A549 (cell line): ENCODE measurements around the gene TRMU. TPM values are rescaled to one million over a fixed set of nuclear protein-coding genes. Genes with fewer than 3 reads are reported as not detected.

Experiments
- ATAC-seq, 2 experiments: fragments of 200-7000 bp in 1 of 2; fragments of >200 bp in 1 of 2; cut with Nextera tagmentation in 1 of 2; cut with Tn5 transposase in 1 of 2; 3 replicates each; pipeline versions ENCODE4 v1.8.0 to v1.9.1; 2018 to 2020; ENCODE audit warnings: mild to moderate bottlenecking in 1 of 2, moderate library complexity in 1 of 2
- CTCF ChIA-PET: fragments of 300-600 bp; sonication (Branson Sonifier 250); formaldehyde crosslinking; extraction: SDS; loops from one replicate; lab custom pipeline; 2021; ENCODE audit warnings: antibody characterized with exemption, inconsistent platforms; lab: Yijun Ruan, JAX
- POLR2A ChIA-PET: fragments of 350-600 bp; formaldehyde crosslinking; extraction: SDS; loops from one replicate; lab custom pipeline; 2021; ENCODE audit warnings: antibody characterized with exemption, inconsistent platforms; lab: Yijun Ruan, JAX
- DNase-seq, 2 experiments: peaks; one replicate each; pipeline versions ENCODE4 v3.0.0 to v3.0.0-alpha.2; 2011 to 2016; ENCODE audit warnings: low read depth in 1 of 2, low spot score in 1 of 2
- FAIRE-seq: peaks from 2 replicates; lab custom pipeline; 2011; peaks lifted over from hg19 to GRCh38; lab: Jason Lieb, UNC
- H3K27ac ChIP-seq, 2 experiments: fragments of >200 bp; sonication (Bioruptor Twin); formaldehyde crosslinking; 3 replicates each; pipeline ENCODE4 v1.5.1; 2016 to 2017
- H3K4me1 ChIP-seq: fragments of >200 bp; sonication (Bioruptor Twin); formaldehyde crosslinking; 3 replicates; pipeline ENCODE4 v1.6.1; 2016
- H3K4me2 ChIP-seq: fragments of >200 bp; sonication (Bioruptor Twin); formaldehyde crosslinking; 3 replicates; pipeline ENCODE4 v1.6.1; 2016
- H3K4me3 ChIP-seq: fragments of >200 bp; sonication (Bioruptor Twin); formaldehyde crosslinking; 3 replicates; pipeline ENCODE4 v1.5.1; 2016
- H3K9me3 ChIP-seq: fragments of >200 bp; sonication (Bioruptor Twin); formaldehyde crosslinking; 3 replicates; pipeline ENCODE4 v1.6.1; 2016
- BHLHE40 ChIP-seq: IDR thresholded peaks from 2 replicates; pipeline ENCODE4 v1.6.1; 2012; ENCODE audit warnings: low read depth, low read length, inconsistent platforms
- CBX8 ChIP-seq: fragments of 200-600 bp; sonication (generic); IDR thresholded peaks from 2 replicates; pipeline ENCODE4 v1.6.1; 2016
- EHMT2 ChIP-seq: fragments of 200-600 bp; sonication (generic); IDR thresholded peaks from 2 replicates; pipeline ENCODE4 v1.6.1; 2016; ENCODE audit warnings: antibody characterized with exemption, low read depth, mild to moderate bottlenecking, moderate library complexity
- EP300 ChIP-seq, 2 experiments: fragments of >200 bp; sonication (Bioruptor Twin); formaldehyde crosslinking; IDR thresholded peaks; 2 replicates in 1 of 2; 3 replicates in 1 of 2; pipeline ENCODE4 v1.6.1; 2016 to 2017
- FOSB ChIP-seq: fragments of 250-450 bp; sonication (Bioruptor Pico); IDR thresholded peaks from 2 replicates; pipeline ENCODE4 v1.5.0; 2020; ENCODE audit warnings: mild to moderate bottlenecking, moderate library complexity
- FOXS1 ChIP-seq: fragments of 250-450 bp; sonication (Bioruptor Pico); IDR thresholded peaks from 2 replicates; pipeline ENCODE4 v1.5.0; 2020; ENCODE audit warnings: mild to moderate bottlenecking, moderate library complexity
- GATA3 ChIP-seq: IDR thresholded peaks from 2 replicates; pipeline ENCODE4 v1.6.1; 2012; ENCODE audit warnings: borderline replicate concordance
- HEYL ChIP-seq: fragments of 250-450 bp; sonication (Bioruptor Pico); IDR thresholded peaks from 2 replicates; pipeline ENCODE4 v1.8.0; 2021; ENCODE audit warnings: mild to moderate bottlenecking, moderate library complexity
- HOXB13 ChIP-seq: fragments of 250-450 bp; sonication (Bioruptor Pico); IDR thresholded peaks from 2 replicates; pipeline ENCODE4 v1.5.0; 2020; ENCODE audit warnings: low read depth, mild to moderate bottlenecking, moderate library complexity
- HOXB5 ChIP-seq: fragments of 250-450 bp; sonication (Bioruptor Pico); IDR thresholded peaks from 2 replicates; pipeline ENCODE4 v1.5.0; 2020; ENCODE audit warnings: mild to moderate bottlenecking, moderate library complexity
- JUN ChIP-seq, 2 experiments: fragments of >200 bp; sonication (Bioruptor Twin); formaldehyde crosslinking; IDR thresholded peaks; 2 replicates in 1 of 2; 3 replicates in 1 of 2; pipeline ENCODE4 v1.6.1; 2016 to 2017
- KDM1A ChIP-seq: fragments of 200-600 bp; sonication (generic); IDR thresholded peaks from 2 replicates; pipeline ENCODE4 v1.6.1; 2016; ENCODE audit warnings: low read depth, mild to moderate bottlenecking
- RFX5 ChIP-seq: fragments of 450-650 bp; IDR thresholded peaks from 2 replicates; pipeline ENCODE4 v1.7.1; 2014; ENCODE audit warnings: antibody characterized with exemption, mild to moderate bottlenecking, moderate library complexity
- TFCP2L1 ChIP-seq: fragments of 250-450 bp; sonication (Bioruptor Pico); IDR thresholded peaks from 2 replicates; pipeline ENCODE4 v1.5.0; 2021; ENCODE audit warnings: mild to moderate bottlenecking
- WGBS: methylation state at CpG from one replicate; pipeline ENCODE4 v1.1.6; 2017; ENCODE audit errors: missing lambda C conversion rate; 5-methylcytosine and 5-hydroxymethylcytosine counted together
- polyA plus RNA-seq, 4 experiments: library from polyadenylated mRNA; depleted of rRNA in 3 of 4; stranded (reverse); fragments of >200 nt; fragmentation: RNase III in 1 of 4; extraction: RNeasy Plus Mini Kit Qiagen cat#74134 plus additional on column Dnase treatment in 1 of 4; gene quantifications; 2 replicates in 3 of 4; 3 replicates in 1 of 4; pipeline ENCODE4 v1.2.3, GENCODE V29; 2011 to 2017
- TF ChIP-seq, protein P1 (sequence below): fragments of 250-450 bp; sonication (Bioruptor Pico); IDR thresholded peaks from 2 replicates; pipeline ENCODE4 v1.5.0; 2021; ENCODE audit warnings: mild to moderate bottlenecking, moderate library complexity, borderline replicate concordance
- TF ChIP-seq, protein P2 (sequence below): fragments of >200 bp; sonication (Bioruptor Twin); formaldehyde crosslinking; IDR thresholded peaks from 3 replicates; pipeline ENCODE4 v1.5.1; 2016

Gene TRMU
- polyA plus RNA-seq, 2 of the 4 experiments (the other 2 are of a cell fraction), result 33.4 to 44.1 TPM

DNA sequence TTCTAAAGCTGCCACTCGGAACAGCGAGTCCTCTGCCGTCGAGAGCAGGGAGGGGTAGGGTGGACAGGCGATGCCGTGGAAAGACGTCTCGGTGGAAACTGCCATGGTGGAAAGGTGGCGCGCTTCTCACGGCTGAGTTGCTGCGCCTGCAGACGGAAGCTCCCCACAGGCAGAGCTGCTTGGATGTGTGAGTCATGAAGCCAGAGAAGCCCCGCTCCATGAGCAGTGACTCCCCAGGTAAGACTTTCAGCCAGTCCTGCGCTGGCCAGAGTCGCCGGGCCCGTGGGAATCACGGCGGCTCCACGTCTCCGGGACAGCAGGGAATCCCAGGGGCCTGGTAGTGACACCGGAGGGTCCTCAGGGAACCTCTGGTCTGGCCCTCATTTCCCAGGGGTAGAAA is 4.0 kb upstream of the TRMU start:
- no peak overlapping the region for H3K27ac ChIP-seq
- ChIA-PET CTCF (interaction anchor here (1.1 to 2.3 kb wide), 2 partner anchors 16 to 209 kb away, joined by 3 to 7 read pairs; no protein-coding TSS in a partner anchor), POLR2A (no interaction called here)
- H3K9me3 ChIP-seq, result no peaks in the 10 kb centered on the region
- DNase-seq, result no peak
- H3K4me1 ChIP-seq, result no peaks in the 10 kb centered on the region; the same call in 2 of the 3 replicates
- TF ChIP-seq KDM1A (no peak), CBX8 (no peak), JUN (IDR thresholded peaks at IDR 0.05) (no peak)
- TF ChIP-seq, protein P1, sequence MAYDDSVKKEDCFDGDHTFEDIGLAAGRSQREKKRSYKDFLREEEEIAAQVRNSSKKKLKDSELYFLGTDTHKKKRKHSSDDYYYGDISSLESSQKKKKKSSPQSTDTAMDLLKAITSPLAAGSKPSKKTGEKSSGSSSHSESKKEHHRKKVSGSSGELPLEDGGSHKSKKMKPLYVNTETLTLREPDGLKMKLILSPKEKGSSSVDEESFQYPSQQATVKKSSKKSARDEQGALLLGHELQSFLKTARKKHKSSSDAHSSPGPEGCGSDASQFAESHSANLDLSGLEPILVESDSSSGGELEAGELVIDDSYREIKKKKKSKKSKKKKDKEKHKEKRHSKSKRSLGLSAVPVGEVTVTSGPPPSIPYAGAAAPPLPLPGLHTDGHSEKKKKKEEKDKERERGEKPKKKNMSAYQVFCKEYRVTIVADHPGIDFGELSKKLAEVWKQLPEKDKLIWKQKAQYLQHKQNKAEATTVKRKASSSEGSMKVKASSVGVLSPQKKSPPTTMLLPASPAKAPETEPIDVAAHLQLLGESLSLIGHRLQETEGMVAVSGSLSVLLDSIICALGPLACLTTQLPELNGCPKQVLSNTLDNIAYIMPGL (CRISPR knock-in tag), result no peak
- TF ChIP-seq, all 56 proteins: peak for 0
- FAIRE-seq, result no peak
- no peak for ATAC-seq
- 96% methylated on average over 15 of the region's 23 CpGs for WGBS
- Histone ChIP-seq H3K4me2 (no peak overlapping the region), H3K4me3 (no peak overlapping the region)

DNA sequence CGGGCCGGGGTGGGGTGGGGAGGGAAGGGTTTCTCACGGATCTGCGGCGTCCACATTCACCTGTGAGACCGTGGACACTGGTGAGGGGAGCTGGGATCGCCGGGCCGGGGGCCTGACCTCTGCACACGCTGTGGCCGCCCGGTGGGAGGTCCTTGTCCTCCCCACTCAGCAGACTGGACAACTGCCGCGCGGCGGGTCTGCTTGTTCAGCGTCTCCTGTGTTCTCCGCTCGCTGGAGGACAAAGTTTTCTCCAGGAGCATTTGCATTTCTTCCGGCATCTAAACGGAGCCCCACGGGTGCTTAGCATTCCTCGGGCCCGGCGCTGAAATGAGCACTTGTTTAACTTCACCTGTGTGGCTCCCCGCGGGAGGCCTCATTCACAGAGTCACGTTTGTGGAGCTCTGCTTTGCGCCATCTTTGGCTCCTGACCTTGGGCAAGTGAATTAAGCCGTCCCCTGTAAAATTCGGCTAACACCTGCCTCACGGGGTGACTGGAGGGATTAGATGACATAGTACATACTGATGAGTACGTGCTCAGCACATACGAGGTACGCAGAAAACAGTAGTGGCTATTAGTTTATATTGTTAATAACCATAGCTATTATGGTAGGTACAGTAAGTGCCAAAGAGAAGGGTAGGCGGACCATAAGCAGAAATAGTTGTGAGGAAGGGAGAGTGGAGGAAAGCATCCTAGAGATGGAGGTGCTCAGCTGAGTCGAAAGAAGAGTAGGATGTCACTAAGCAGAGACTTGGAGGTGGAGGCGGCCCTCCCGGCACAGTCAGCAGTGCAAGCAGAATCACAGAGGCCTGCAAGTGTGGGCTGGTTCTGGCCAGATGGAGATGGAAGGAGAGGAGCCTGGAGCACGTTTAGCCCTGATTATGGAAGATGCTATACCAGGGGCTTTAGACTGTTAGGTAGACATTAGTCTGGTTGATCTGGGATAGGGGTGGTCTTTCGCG is 885 bp downstream of the TRMU start:
- H3K4me3 ChIP-seq, result peak overlapping the region; percentile 98
- H3K4me1 ChIP-seq, result peaks cover 7% of the 10 kb centered on the region; the same call in 2 of the 3 replicates
- TF ChIP-seq HOXB5 (CRISPR knock-in tag) (no peak), TFCP2L1 (no peak), EP300 (IDR thresholded peaks at IDR 0.05) (no peak), HEYL (CRISPR knock-in tag) (no peak), BHLHE40 (no peak), EHMT2 (no peak), GATA3 (no peak), FOXS1 (no peak), HOXB13 (no peak), RFX5 (no peak), FOSB (CRISPR knock-in tag) (no peak)
- TF ChIP-seq, protein P1 (CRISPR knock-in tag), result no peak
- TF ChIP-seq, protein P2, sequence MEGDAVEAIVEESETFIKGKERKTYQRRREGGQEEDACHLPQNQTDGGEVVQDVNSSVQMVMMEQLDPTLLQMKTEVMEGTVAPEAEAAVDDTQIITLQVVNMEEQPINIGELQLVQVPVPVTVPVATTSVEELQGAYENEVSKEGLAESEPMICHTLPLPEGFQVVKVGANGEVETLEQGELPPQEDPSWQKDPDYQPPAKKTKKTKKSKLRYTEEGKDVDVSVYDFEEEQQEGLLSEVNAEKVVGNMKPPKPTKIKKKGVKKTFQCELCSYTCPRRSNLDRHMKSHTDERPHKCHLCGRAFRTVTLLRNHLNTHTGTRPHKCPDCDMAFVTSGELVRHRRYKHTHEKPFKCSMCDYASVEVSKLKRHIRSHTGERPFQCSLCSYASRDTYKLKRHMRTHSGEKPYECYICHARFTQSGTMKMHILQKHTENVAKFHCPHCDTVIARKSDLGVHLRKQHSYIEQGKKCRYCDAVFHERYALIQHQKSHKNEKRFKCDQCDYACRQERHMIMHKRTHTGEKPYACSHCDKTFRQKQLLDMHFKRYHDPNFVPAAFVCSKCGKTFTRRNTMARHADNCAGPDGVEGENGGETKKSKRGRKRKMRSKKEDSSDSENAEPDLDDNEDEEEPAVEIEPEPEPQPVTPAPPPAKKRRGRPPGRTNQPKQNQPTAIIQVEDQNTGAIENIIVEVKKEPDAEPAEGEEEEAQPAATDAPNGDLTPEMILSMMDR, result no peak
- ChIA-PET POLR2A (no interaction called here), CTCF (interaction anchor here (0.8 to 2.0 kb wide), 3 partner anchors 12 to 214 kb away, joined by 4 to 6 read pairs (median 4); no protein-coding TSS in a partner anchor)
- H3K9me3 ChIP-seq, result no peaks in the 10 kb centered on the region
- peak; percentile 15 to 62; a peak in 5 of 6 replicates for ATAC-seq
- peak overlapping the region; percentile 85 to 92 for H3K27ac ChIP-seq
- peak overlapping the region; percentile 97 for H3K4me2 ChIP-seq
- WGBS, result 11% methylated on average over 32 of the region's 42 CpGs
- DNase-seq, result no peak
- no peak for FAIRE-seq
